ENCODE data around the gene NPTXR. TPM values are rescaled to one million over a fixed set of nuclear protein-coding genes. Genes with fewer than 3 reads are reported as not detected.

Gene NPTXR
- total RNA-seq, 1 experiment from 2014 or later = 12.8 TPM

DNA sequence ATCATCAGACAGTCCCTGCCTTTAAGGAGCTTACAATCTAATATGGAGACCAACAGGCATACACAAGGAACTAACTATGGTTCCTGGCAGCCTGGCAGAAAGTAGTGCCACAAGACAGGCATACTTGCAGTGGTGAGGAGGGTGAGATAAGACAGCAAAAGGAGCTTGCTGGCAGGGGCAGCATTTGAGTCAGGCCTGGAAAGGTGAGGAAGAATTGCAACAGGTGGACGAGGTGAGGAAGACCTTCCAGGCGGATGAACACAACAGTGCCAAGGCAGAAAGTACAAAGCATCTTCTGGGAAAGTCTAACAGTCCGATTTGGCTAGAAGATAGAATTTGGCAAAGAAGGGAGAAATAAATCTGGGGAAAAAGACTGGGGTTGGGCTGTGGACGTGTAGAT, 54.2 kb downstream of the NPTXR start:
- H4K20me1 ChIP-seq (ENCODE audit: insufficient read depth) = no peaks in the 10 kb centered on the region
- TF ChIP-seq SRF (IDR thresholded peaks at IDR 0.05; ENCODE audit: low read depth) (no peak), ELF1 (IDR thresholded peaks at IDR 0.05; ENCODE audit: borderline replicate concordance, low read depth) (no peak), REST (IDR thresholded peaks at IDR 0.05; ENCODE audit: low read depth) (no peak), ZNF274 (IDR thresholded peaks at IDR 0.05; ENCODE audit: low read depth, low read length) (no peak), EGR1 (IDR thresholded peaks at IDR 0.05; ENCODE audit: low read depth) (no peak), POLR2A (IDR thresholded peaks at IDR 0.05; ENCODE audit: borderline replicate concordance, extremely low read depth, insufficient read depth, insufficient read length) (no peak), FOSL1 (IDR thresholded peaks at IDR 0.05; ENCODE audit: low read depth) (no peak), ZFX (IDR thresholded peaks at IDR 0.05) (no peak), SP1 (IDR thresholded peaks at IDR 0.05; ENCODE audit: low read depth) (no peak), TCF7L2 (IDR thresholded peaks at IDR 0.05; ENCODE audit: borderline replicate concordance, extremely low read depth, insufficient read depth, insufficient read length) (no peak), YY1 (IDR thresholded peaks at IDR 0.05; ENCODE audit: extremely low read depth, insufficient replicate concordance, low read depth, low read length) (no peak)
- TF ChIP-seq, protein P1, sequence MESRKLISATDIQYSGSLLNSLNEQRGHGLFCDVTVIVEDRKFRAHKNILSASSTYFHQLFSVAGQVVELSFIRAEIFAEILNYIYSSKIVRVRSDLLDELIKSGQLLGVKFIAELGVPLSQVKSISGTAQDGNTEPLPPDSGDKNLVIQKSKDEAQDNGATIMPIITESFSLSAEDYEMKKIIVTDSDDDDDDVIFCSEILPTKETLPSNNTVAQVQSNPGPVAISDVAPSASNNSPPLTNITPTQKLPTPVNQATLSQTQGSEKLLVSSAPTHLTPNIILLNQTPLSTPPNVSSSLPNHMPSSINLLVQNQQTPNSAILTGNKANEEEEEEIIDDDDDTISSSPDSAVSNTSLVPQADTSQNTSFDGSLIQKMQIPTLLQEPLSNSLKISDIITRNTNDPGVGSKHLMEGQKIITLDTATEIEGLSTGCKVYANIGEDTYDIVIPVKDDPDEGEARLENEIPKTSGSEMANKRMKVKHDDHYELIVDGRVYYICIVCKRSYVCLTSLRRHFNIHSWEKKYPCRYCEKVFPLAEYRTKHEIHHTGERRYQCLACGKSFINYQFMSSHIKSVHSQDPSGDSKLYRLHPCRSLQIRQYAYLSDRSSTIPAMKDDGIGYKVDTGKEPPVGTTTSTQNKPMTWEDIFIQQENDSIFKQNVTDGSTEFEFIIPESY (IDR thresholded peaks at IDR 0.05; ENCODE audit: extremely low read depth, insufficient replicate concordance, low read length) = no peak
- TF ChIP-seq, protein P2, sequence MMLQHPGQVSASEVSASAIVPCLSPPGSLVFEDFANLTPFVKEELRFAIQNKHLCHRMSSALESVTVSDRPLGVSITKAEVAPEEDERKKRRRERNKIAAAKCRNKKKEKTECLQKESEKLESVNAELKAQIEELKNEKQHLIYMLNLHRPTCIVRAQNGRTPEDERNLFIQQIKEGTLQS (IDR thresholded peaks at IDR 0.05) = no peak
- no TSS peak for BruUV-seq (replicated peaks)
- no peaks in the 10 kb centered on the region for H3K9me3 ChIP-seq (ENCODE audit: control insufficient read depth in 1 of 2, insufficient read depth in 1 of 2, low read depth in 1 of 2, low read length in 2 of 2)
- no peak overlapping the region for H3K4me2 ChIP-seq (ENCODE audit: low read length)
- no peak overlapping the region for H2AFZ ChIP-seq (ENCODE audit: low read depth, low read length, poor library complexity, severe bottlenecking)
- no peak overlapping the region for H3K27ac ChIP-seq (ENCODE audit: low read depth, low read length)
- ChIA-PET CTCF (no interaction called here), RAD21 (ENCODE audit: low non-redundant PET in 1 of 2, low total read pairs in 2 of 2, uncharacterized antibody in 2 of 2, unreplicated experiment in 2 of 2) (no interaction called here), POLR2A (no interaction called here)
- H3K36me3 ChIP-seq (ENCODE audit: control insufficient read depth in 1 of 2, insufficient read depth in 2 of 2, low read length in 2 of 2) = no peaks in the 10 kb centered on the region
- DNase-seq (ENCODE audit: low read depth, low spot score) (no peak), ATAC-seq (no peak)
- H3K4me3 ChIP-seq (replicated peaks in 1 of 2; ENCODE audit: low read depth in 1 of 2, low read length in 2 of 2) = no peak overlapping the region
- intact Hi-C loops (cut with micrococcal nuclease) = no loop called here
- H3K27me3 ChIP-seq (ENCODE audit: insufficient read depth, low read length) = no peaks in the 10 kb centered on the region
- H3K4me1 ChIP-seq (ENCODE audit: control insufficient read depth in 1 of 2, insufficient read depth in 2 of 2, low read length in 2 of 2) = peaks cover 6 to 22% of the 10 kb centered on the region in 2 experiments; a peak in 3 of 4 replicates
- no peak overlapping the region for H3K9ac ChIP-seq (ENCODE audit: low read length)
- no peaks in the 10 kb centered on the region for H3K9me2 ChIP-seq (ENCODE audit: insufficient read depth)
- H3K79me2 ChIP-seq (ENCODE audit: insufficient read depth, low read length) = no peaks in the 10 kb centered on the region; the same call in 1 of the 2 replicates

All from HCT116 (cell line).